Upper lobe of right lung (tissue), 1 donor: Measurements from ENCODE around the gene SEC14L2. TPM values are rescaled to one million over a fixed set of nuclear protein-coding genes. Genes with fewer than 3 reads are reported as not detected.

Experiments used
- ATAC-seq: fragments of 200-7000 bp; cut with Tn5 transposase; one replicate; pipeline ENCODE4 v1.9.1; 2020; ENCODE audit warnings: mild to moderate bottlenecking, moderate library complexity
- DNase-seq: peaks from one replicate; pipeline ENCODE4 v3.0.0-alpha.2; 2020
- H3K27ac ChIP-seq: fragments of 200-600 bp; one replicate; pipeline ENCODE4 v1.8.0; 2022
- H3K27me3 ChIP-seq: fragments of 200-600 bp; one replicate; pipeline ENCODE4 v1.8.0; 2022; ENCODE audit warnings: mild to moderate bottlenecking
- H3K36me3 ChIP-seq: fragments of 200-600 bp; one replicate; pipeline ENCODE4 v1.8.0; 2022
- H3K4me1 ChIP-seq: fragments of 200-600 bp; one replicate; pipeline ENCODE4 v1.8.0; 2022
- H3K4me3 ChIP-seq: fragments of 200-600 bp; one replicate; pipeline ENCODE4 v1.8.0; 2022; ENCODE audit warnings: mild to moderate bottlenecking
- H3K9me3 ChIP-seq: fragments of 200-600 bp; one replicate; pipeline ENCODE4 v1.8.0; 2022
- intact Hi-C: fragments of 100-400 bp; cut with DNase I; formaldehyde crosslinking; loops from one replicate; pipeline ENCODE4 v1.11.0; 2022
- total RNA-seq: library from RNA; stranded (reverse); fragmentation: NEBNext Ultra II Directional; extraction: Animal tissue kit (Norgen Biotek cat#: 25700); gene quantifications from one replicate; pipeline ENCODE4 v1.2.1, GENCODE V29; 2021
- TF ChIP-seq, protein P1 (sequence below): fragments of 200-600 bp; IDR thresholded peaks from one replicate; pipeline ENCODE4 v1.8.0; 2022; ENCODE audit warnings: antibody characterized with exemption
- donor health status: DM: no; HTN: yes; CAD: no; lungs with severe emphysema.

The SEC14L2 gene
- total RNA-seq, 1 donor from 2014 or later: 7.1 TPM

DNA sequence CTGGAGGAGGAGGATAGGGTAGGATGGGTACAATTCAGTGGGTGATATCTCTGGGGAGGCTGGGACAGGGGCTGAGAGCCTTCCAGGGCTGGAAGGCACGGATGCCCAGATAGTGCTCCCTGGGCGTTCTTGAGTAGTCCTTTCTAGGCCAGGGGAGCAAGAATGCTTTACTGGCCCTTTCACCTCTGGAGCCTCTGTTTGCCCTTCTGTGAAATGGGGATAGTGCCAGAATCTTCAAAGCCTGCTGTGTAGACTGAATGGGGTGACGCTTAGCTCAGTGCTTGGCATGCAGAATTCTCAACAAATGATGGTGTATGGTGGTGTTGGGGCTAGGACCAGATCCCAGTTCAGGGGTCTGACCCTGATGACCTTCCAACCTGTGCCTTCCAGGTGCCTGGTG lies 36.4 kb downstream of the SEC14L2 start:
- TF ChIP-seq, protein P1, sequence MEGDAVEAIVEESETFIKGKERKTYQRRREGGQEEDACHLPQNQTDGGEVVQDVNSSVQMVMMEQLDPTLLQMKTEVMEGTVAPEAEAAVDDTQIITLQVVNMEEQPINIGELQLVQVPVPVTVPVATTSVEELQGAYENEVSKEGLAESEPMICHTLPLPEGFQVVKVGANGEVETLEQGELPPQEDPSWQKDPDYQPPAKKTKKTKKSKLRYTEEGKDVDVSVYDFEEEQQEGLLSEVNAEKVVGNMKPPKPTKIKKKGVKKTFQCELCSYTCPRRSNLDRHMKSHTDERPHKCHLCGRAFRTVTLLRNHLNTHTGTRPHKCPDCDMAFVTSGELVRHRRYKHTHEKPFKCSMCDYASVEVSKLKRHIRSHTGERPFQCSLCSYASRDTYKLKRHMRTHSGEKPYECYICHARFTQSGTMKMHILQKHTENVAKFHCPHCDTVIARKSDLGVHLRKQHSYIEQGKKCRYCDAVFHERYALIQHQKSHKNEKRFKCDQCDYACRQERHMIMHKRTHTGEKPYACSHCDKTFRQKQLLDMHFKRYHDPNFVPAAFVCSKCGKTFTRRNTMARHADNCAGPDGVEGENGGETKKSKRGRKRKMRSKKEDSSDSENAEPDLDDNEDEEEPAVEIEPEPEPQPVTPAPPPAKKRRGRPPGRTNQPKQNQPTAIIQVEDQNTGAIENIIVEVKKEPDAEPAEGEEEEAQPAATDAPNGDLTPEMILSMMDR: no peak
- DNase-seq (no peak), ATAC-seq (no peak)
- Histone ChIP-seq H3K36me3 (no peaks in the 10 kb centered on the region), H3K4me3 (no peak overlapping the region), H3K27me3 (no peaks in the 10 kb centered on the region), H3K9me3 (no peaks in the 10 kb centered on the region), H3K27ac (no peak overlapping the region), H3K4me1 (no peaks in the 10 kb centered on the region)
- intact Hi-C loops: no loop called here

DNA sequence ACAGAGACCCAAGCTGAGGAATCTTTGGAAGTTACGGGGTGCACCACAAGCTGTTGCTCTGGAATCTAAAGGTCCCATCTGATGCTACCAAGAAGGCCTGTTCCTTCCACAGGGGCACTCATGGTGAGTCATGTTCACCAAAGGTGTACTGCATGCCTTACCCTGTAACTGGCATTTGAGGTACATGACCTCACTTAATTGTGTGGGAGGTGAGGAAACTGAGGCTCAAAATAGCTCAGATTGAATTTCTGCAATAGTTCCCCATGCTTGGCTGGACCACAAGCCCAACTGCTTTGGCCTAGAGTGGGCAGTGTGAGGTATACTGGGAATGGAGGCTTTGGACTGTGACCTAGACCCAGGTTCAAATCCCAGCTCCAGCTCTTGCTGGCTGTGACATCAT lies 37.0 kb downstream of the SEC14L2 start:
- ATAC-seq: no peak

DNA sequence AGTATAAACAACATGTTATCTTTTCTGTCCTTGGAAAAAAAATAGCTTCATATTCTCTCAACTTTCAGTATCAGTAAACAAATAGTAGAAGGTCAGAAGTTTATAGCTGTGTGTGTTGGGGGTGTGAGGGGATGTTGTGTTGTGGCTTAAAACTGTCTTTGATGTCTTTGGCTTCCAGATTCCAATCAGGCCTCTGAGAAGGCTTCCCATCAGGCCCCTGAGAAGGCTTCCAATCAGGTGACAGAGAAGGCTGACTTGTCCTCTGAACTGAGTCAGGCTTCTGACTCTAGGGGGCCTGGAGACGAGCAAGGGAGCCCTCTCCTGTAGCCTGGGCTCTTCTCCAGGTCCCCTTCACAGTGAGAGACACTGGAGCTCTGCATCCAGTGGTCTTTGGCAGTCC lies 38.0 kb downstream of the SEC14L2 start:
- Histone ChIP-seq H3K9me3 (no peaks in the 10 kb centered on the region), H3K27ac (no peak overlapping the region), H3K4me1 (no peaks in the 10 kb centered on the region), H3K4me3 (no peak overlapping the region), H3K27me3 (peaks cover 6% of the 10 kb centered on the region), H3K36me3 (no peaks in the 10 kb centered on the region)
- intact Hi-C loops: no loop called here
- no peak for DNase-seq
- no peak for ATAC-seq
- TF ChIP-seq, protein P1: no peak

More for the DNA sequence above, 37.0 kb downstream of the SEC14L2 start:
- TF ChIP-seq, protein P1: no peak
- no peak for DNase-seq
- intact Hi-C loops: no loop called here
- Histone ChIP-seq H3K4me3 (no peak overlapping the region), H3K36me3 (no peaks in the 10 kb centered on the region), H3K4me1 (no peaks in the 10 kb centered on the region), H3K27me3 (no peaks in the 10 kb centered on the region), H3K9me3 (no peaks in the 10 kb centered on the region), H3K27ac (no peak overlapping the region)

DNA sequence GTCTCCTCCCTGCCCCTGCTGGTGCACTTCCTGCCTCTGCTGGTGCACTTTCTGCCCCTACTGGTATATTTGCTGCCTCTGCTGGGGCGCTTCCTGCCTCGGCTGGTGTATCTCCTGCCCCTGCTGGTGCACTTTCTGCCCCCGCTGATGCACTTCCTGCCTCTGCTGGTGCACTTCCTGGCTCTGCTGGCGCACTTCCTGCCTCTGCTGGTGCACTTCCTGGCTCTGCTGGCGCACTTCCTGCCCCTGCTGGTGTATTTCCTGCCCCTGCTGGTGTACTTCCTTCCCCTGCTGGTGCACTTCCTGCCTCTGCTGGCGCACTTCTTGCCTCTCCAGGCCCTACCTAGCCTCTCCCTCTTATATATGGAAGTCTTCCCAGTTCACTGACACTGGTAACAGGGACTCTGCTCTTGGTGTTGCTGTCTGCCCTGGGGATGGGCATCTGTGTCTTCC lies 38.9 kb downstream of the SEC14L2 start:
- intact Hi-C loops: no loop called here
- DNase-seq: no peak
- H3K27ac ChIP-seq: peak overlapping the region; percentile 49
- no peaks in the 10 kb centered on the region for H3K36me3 ChIP-seq
- peak; percentile 30 for ATAC-seq
- TF ChIP-seq, protein P1: no peak
- no peaks in the 10 kb centered on the region for H3K9me3 ChIP-seq
- H3K27me3 ChIP-seq: peaks cover 9% of the 10 kb centered on the region
- H3K4me3 ChIP-seq: no peak overlapping the region
- no peaks in the 10 kb centered on the region for H3K4me1 ChIP-seq

- DNase-seq: no peak
These were observed 39.4 kb downstream of the SEC14L2 start for GRCh38 chr22:30436196-30436595.

More at GRCh38 chr22:30436196-30436595, 39.4 kb downstream of the SEC14L2 start:
- Histone ChIP-seq H3K9me3 (no peaks in the 10 kb centered on the region), H3K36me3 (no peaks in the 10 kb centered on the region), H3K4me3 (no peak overlapping the region), H3K27ac (peak overlapping the region; percentile 49), H3K4me1 (no peaks in the 10 kb centered on the region), H3K27me3 (peaks cover 9% of the 10 kb centered on the region)
- intact Hi-C loops: no loop called here
- TF ChIP-seq, protein P1: no peak
- ATAC-seq: no peak
